Measurements from ENCODE around the gene TBC1D21.

GRCh38 chr15:73894133-73894814, 20.9 kb downstream of the TBC1D21 start:
- TF ChIP-seq HOXA7 (CRISPR knock-in tag; IDR thresholded peaks at IDR 0.05; ENCODE audit: borderline replicate concordance) (no peak), ZBTB48 (tag by site-specific recombination; IDR thresholded peaks at IDR 0.05) (no peak), ZNF121 (tag by site-specific recombination; IDR thresholded peaks at IDR 0.05) (no peak), ZNF585B (tag by site-specific recombination; IDR thresholded peaks at IDR 0.05) (no peak), REST (tag by site-specific recombination; IDR thresholded peaks at IDR 0.05) (no peak), ZNF292 (tag by site-specific recombination; IDR thresholded peaks at IDR 0.05; ENCODE audit: borderline replicate concordance, low read depth) (no peak), ZNF146 (tag by site-specific recombination; IDR thresholded peaks at IDR 0.05) (no peak), ZBTB1 (tag by site-specific recombination; IDR thresholded peaks at IDR 0.05) (no peak), ZNF223 (tag by site-specific recombination; IDR thresholded peaks at IDR 0.05) (no peak), CTCF (tag by site-specific recombination; IDR thresholded peaks at IDR 0.05) (no peak), ZNF76 (tag by site-specific recombination; IDR thresholded peaks at IDR 0.05; ENCODE audit: borderline replicate concordance, low read depth) (no peak), YY1 (tag by site-specific recombination; IDR thresholded peaks at IDR 0.05) (no peak)

All from HEK293 (cell line).